ENCODE data around the gene KCNAB2.

- TF ChIP-seq EZH2 (IDR thresholded peaks at IDR 0.05; ENCODE audit: borderline replicate concordance, low read length) (no peak), CTCF (IDR thresholded peaks at IDR 0.05; ENCODE audit: low read length) (no peak)
Observed at GRCh38 chr1:6028042-6028850, 17.4 kb upstream of the KCNAB2 start.
